HG03565 (cell line): ENCODE measurements around the gene COL1A1.

Experiments used
- ATAC-seq: cut with Tn5 transposase; IDR thresholded peaks from one replicate; pipeline ENCODE4 v1.9.1; 2021; ENCODE audit warnings: mild to moderate bottlenecking, moderate library complexity; ENCODE audit not compliant: unreplicated experiment

Gene COL1A1

GRCh38 chr17:50187751-50188530 is 13.5 kb downstream of the COL1A1 start:
- ATAC-seq, result no peak

- ATAC-seq, result no peak
Measured at GRCh38 chr17:50187394-50187725, 14.1 kb downstream of the COL1A1 start.

DNA sequence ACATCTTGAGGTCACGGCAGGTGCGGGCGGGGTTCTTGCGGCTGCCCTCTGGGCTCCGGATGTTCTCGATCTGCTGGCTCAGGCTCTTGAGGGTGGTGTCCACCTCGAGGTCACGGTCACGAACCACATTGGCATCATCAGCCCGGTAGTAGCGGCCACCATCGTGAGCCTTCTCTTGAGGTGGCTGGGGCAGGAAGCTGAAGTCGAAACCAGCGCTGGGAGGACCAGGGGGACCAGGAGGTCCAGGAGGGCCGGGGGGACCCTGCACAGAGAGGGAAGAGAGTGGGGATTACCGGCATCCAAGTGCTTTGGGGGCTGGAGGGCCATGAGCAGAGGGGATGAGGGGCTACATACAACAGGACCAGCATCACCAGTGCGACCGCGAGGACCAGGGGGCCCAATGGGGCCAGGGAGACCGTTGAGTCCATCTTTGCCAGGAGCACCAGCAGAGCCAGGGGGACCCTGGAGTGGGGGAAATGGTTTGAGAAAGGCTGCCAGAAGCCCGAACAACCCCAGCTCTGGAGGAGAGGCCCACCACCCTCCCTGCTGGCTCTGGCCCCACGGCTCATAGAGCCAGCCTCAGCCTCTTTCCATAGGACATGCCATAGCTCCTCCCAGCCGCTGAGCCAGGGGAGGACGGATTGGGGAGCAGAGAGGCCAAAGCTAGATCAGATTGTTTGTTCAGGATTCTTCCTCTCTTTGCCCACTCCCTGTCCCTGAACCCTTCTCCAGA is 14.6 kb downstream of the COL1A1 start:
- ATAC-seq, result no peak

GRCh38 chr17:50185631-50186471 is 15.6 kb downstream of the COL1A1 start:
- no peak for ATAC-seq

GRCh38 chr17:50184611-50185398 is 16.6 kb downstream of the COL1A1 start:
- ATAC-seq, result no peak

- no peak for ATAC-seq
Measured at GRCh38 chr17:50184064-50184463, 17.4 kb downstream of the COL1A1 start.

- ATAC-seq, result no peak
Measured at GRCh38 chr17:50183421-50183994, 17.9 kb downstream of the COL1A1 start.

DNA sequence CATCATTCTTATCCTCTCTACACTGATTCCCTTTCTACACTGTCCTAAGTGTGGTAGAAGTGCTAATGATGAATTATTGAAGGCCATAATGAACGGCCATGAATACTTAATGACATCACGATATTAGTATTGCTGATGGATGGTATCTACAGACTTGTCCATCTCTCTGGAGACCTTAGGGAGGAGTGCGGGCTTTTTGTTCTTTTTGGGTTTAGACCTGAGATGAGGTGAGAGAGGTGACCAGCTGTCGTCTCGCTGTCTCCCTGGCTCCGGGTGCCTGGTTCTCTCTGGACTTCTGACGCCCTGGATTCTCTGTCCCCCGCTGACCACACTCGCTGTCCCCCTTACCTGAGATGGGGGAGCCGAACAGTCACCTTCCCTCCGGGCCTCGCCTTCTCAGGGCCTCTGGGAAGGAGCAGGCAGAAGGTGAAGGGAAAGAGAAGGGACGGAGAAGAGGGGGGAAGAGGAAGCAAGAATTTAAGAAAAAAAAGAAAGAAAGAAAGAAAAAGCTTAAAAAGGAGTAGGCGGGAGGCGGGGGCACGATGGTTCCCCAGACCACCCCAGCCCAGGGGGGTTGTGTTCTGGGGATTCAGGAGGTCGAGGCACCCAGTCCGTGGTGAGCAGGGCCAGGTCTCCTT is 18.5 kb downstream of the COL1A1 start:
- ATAC-seq, result no peak

GRCh38 chr17:50181591-50182560 is 19.6 kb downstream of the COL1A1 start:
- ATAC-seq, result no peak

DNA sequence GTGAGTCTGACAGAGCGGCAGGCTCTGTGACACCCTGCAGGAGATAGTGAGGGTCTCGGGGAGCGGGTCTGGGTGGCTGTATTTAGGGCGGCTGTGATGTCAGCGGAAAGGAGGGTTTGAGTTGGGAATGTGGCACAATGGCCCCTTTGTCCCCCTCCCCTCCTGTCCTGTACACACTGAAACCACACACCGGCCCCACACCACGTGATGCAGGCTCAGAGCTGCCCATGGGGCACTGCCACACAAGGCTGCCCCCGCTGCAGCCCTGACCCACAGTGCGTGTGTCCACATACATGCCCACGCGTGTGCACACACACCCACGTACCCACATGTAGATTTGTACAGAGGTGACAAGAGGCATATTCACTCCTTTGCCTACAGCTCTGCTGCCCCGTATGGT is 20.3 kb downstream of the COL1A1 start:
- no peak for ATAC-seq

GRCh38 chr17:50180620-50181019 is 20.8 kb downstream of the COL1A1 start:
- ATAC-seq, result no peak

DNA sequence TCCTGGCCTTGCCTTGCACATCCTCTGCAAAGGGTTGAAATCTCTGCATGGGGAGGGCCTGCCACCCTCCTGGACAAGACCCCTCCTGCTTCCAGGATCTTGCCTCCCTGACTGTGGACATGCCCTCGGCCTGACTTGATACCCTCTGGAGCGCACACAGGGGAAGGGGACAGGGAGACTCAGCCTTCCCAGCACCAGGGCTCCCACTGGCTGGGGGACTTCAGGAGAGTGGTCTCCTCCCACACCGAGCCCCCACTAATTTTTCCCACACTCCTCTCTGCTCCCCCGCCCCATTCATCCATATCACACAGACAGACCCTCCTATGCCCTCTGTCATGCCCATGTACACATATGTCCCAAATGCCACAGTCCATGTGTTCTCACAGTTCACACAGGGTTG is 21.3 kb downstream of the COL1A1 start:
- no peak for ATAC-seq

GRCh38 chr17:50177983-50178834 is 23.2 kb downstream of the COL1A1 start:
- ATAC-seq, result no peak

GRCh38 chr17:50177476-50177875 is 24.0 kb downstream of the COL1A1 start:
- ATAC-seq, result no peak

DNA sequence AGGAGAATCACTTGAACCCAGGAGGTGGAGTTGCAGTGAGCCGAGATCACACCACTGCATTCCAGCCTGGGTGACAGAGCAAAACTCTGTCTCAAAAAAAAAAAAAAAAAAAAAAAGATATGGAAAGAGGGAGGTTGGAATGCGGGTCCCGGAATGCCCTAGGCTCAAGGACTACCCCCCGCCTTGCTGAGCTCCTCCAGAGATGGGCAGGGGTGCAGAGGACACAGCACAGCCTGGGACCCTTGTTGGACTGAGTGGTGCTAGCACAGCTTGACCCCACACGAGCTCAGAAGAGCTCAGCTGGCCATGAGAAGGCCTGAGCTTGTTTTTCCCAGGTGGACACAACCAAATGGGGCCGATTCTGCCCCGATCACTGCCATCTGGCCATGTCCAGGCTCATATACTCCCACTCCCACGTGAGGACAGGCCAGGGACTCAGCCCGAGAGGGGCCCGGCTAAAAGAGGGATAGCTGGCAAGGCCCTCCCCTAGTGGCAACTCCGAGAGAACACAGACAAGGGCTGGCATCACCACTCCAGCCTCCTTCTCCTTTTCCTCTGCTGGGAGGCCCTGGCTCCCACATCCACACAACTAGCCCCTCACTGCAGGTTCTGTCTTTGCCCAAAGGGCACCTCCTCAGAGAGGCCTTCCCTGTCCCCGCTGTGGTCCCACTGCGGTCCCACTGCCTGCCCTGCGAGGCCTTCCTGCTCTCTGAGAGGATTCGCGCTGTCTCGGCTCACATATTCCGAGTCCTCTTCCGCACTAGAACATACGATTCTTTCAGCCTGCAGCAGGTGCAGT is 24.7 kb downstream of the COL1A1 start:
- ATAC-seq, result no peak

- ATAC-seq, result no peak
Measured at GRCh38 chr17:50175035-50175807, 26.2 kb downstream of the COL1A1 start.
